ENCODE data around the gene GAB1. TPM values are rescaled to one million over a fixed set of nuclear protein-coding genes. Genes with fewer than 3 reads are reported as not detected.

GAB1 gene
- total RNA-seq, 1 experiment from 2014 or later: 15.3 TPM

GRCh38 chr4:143386812-143387211 lies 50.1 kb downstream of the GAB1 start:
- no peak overlapping the region for H4K5ac ChIP-seq (ENCODE audit: insufficient read length, low read depth, low read length)
- no peak overlapping the region for H2BK120ac ChIP-seq (ENCODE audit: low read depth, low read length, poor library complexity, severe bottlenecking)
- H3K27me3 ChIP-seq (ENCODE audit: insufficient read depth, low read length): no peaks in the 10 kb centered on the region
- no peaks in the 10 kb centered on the region for H3K9me3 ChIP-seq (ENCODE audit: control insufficient read depth, low read depth, low read length)
- no peaks in the 10 kb centered on the region for H4K20me1 ChIP-seq (ENCODE audit: control insufficient read depth, insufficient read depth, insufficient read length)
- Mint-ChIP-seq H3K4me1 (peaks cover 42 to 44% of the 10 kb centered on the region in 2 experiments), H3K9me3 (no peaks in the 10 kb centered on the region), H3K36me3 (ENCODE audit: insufficient read depth in 1 of 3, low read depth in 3 of 3) (no peaks in the 10 kb centered on the region; a peak in 1 of 7 replicates), H3K27ac (no peak overlapping the region), H3K27me3 (ENCODE audit: low read depth) (no peaks in the 10 kb centered on the region), H3K4me3 (no peak overlapping the region; a peak in 1 of 5 replicates)
- no peaks in the 10 kb centered on the region for H3K79me1 ChIP-seq (ENCODE audit: insufficient read depth, low read depth, low read length, poor library complexity, severe bottlenecking)
- H2BK5ac ChIP-seq (ENCODE audit: insufficient read length, low read length): no peak overlapping the region
- H3K9ac ChIP-seq (ENCODE audit: extremely low read depth, insufficient read length, low read length): no peak overlapping the region
- no peak overlapping the region for H2AFZ ChIP-seq (ENCODE audit: low read length)
- no peak overlapping the region for H4K91ac ChIP-seq (ENCODE audit: insufficient read length, low read depth, low read length)
- no peak overlapping the region for H3K18ac ChIP-seq (ENCODE audit: insufficient read length, low read depth, low read length)
- TF ChIP-seq CTCF (conservative IDR thresholded peaks at IDR 0.05): no peak
- H2BK15ac ChIP-seq (ENCODE audit: low read depth, low read length): no peak overlapping the region
- H3K27ac ChIP-seq (ENCODE audit: insufficient read length, low read depth, low read length): no peak overlapping the region
- no CpG with 5 or more reads among the region's 1 CpG for WGBS (ENCODE audit: extremely low coverage, insufficient read length, low lambda C conversion rate)
- H3K56ac ChIP-seq (ENCODE audit: insufficient read length, low read depth, low read length): no peak overlapping the region
- no peak overlapping the region for H2AK5ac ChIP-seq (ENCODE audit: insufficient read length, low read length)
- no peaks in the 10 kb centered on the region for H3K79me2 ChIP-seq (ENCODE audit: insufficient read depth, low read length)
- H2BK12ac ChIP-seq (ENCODE audit: insufficient read length, low read depth, low read length): no peak overlapping the region
- no peaks in the 10 kb centered on the region for H3K23me2 ChIP-seq (ENCODE audit: insufficient read length, low read depth, low read length, poor library complexity, severe bottlenecking)
- no peak overlapping the region for H3K4me2 ChIP-seq (ENCODE audit: insufficient read depth, insufficient read length, low read length)
- H3K23ac ChIP-seq (ENCODE audit: insufficient read length, low read depth, low read length): no peak overlapping the region
- no peak overlapping the region for H4K8ac ChIP-seq (replicated peaks; ENCODE audit: insufficient read length, low read depth, low read length)
- H3K4ac ChIP-seq (ENCODE audit: low read depth, low read length): no peak overlapping the region
- H3T11ph ChIP-seq (ENCODE audit: low read length): no peak overlapping the region
- H2BK20ac ChIP-seq (ENCODE audit: low read depth, low read length, poor library complexity, severe bottlenecking): no peak overlapping the region
- no peak overlapping the region for H3K14ac ChIP-seq (ENCODE audit: insufficient read depth, low read length)
- H3K4me1 ChIP-seq (ENCODE audit: insufficient read depth, low read length): peaks cover 4% of the 10 kb centered on the region; the same call in 1 of the 2 replicates
- DNase-seq: no peak
